ENCODE measurements around the gene XRCC4. TPM values are rescaled to one million over a fixed set of nuclear protein-coding genes. Genes with fewer than 3 reads are reported as not detected.

Gene XRCC4
- polyA plus RNA-seq, 1 donor from 2014 or later = 22.9 TPM

GRCh38 chr5:83392766-83393503 is 315.6 kb downstream of the XRCC4 start (continued):
- no peak for TF ChIP-seq MXI1 (conservative IDR thresholded peaks at IDR 0.05; ENCODE audit: poor library complexity, severe bottlenecking)

- Histone ChIP-seq H3K4me2 (ENCODE audit: low read length) (no peak overlapping the region), H3K9me2 (ENCODE audit: insufficient read depth, low read length) (no peaks in the 10 kb centered on the region), H3F3A (ENCODE audit: insufficient read depth, low read length, poor library complexity, severe bottlenecking) (no peaks in the 10 kb centered on the region), H3K79me2 (replicated peaks; ENCODE audit: insufficient read depth, low read length) (no peaks in the 10 kb centered on the region), H2AFZ (ENCODE audit: low read depth, low read length) (no peak overlapping the region), H3K4me3 (ENCODE audit: low read length) (no peak overlapping the region), H3K9me3 (ENCODE audit: low read length) (no peaks in the 10 kb centered on the region), H3K27me3 (ENCODE audit: insufficient read depth, low read depth, low read length) (no peaks in the 10 kb centered on the region), H3K36me3 (ENCODE audit: insufficient read depth, low read length) (no peaks in the 10 kb centered on the region), H3K9ac (ENCODE audit: low read length) (no peak overlapping the region), H3K27ac (ENCODE audit: low read length) (peak overlapping the region; percentile 11), H4K20me1 (ENCODE audit: insufficient read depth) (no peaks in the 10 kb centered on the region)
- no peak for TF ChIP-seq CTCF (IDR thresholded peaks at IDR 0.05; ENCODE audit: poor library complexity, severe bottlenecking)
- no peak for TF ChIP-seq MXI1 (conservative IDR thresholded peaks at IDR 0.05; ENCODE audit: poor library complexity, severe bottlenecking)
- TF ChIP-seq EZH2 (IDR thresholded peaks at IDR 0.05; ENCODE audit: borderline replicate concordance, insufficient read depth, low read length, poor library complexity, severe bottlenecking) = no peak
- no peak for TF ChIP-seq POLR2AphosphoS5 (IDR thresholded peaks at IDR 0.05)
- TF ChIP-seq RAD21 (conservative IDR thresholded peaks at IDR 0.05) = no peak
- no peak for TF ChIP-seq EP300 (conservative IDR thresholded peaks at IDR 0.05; ENCODE audit: poor library complexity, severe bottlenecking)
- no peak for TF ChIP-seq SMC3 (conservative IDR thresholded peaks at IDR 0.05; ENCODE audit: poor library complexity)
- TF ChIP-seq REST (IDR thresholded peaks at IDR 0.05; ENCODE audit: borderline replicate concordance) = no peak
- no peak for TF ChIP-seq TAF1 (IDR thresholded peaks at IDR 0.05; ENCODE audit: low read depth)
Observed at GRCh38 chr5:83393504-83393866, 316.1 kb downstream of the XRCC4 start.

- H3K9ac ChIP-seq (ENCODE audit: low read length) = no peak overlapping the region
Observed at GRCh38 chr5:83394190-83394589, 316.8 kb downstream of the XRCC4 start.

More at GRCh38 chr5:83394190-83394589, 316.8 kb downstream of the XRCC4 start:
- H3K36me3 ChIP-seq (ENCODE audit: insufficient read depth, low read length) = no peaks in the 10 kb centered on the region
- H3K4me2 ChIP-seq (ENCODE audit: low read length) = no peak overlapping the region
- TF ChIP-seq REST (IDR thresholded peaks at IDR 0.05; ENCODE audit: borderline replicate concordance) = no peak
- TF ChIP-seq CTCF (IDR thresholded peaks at IDR 0.05; ENCODE audit: poor library complexity, severe bottlenecking) = no peak
- no peak for TF ChIP-seq SMC3 (conservative IDR thresholded peaks at IDR 0.05; ENCODE audit: poor library complexity)
- no peak for TF ChIP-seq MXI1 (conservative IDR thresholded peaks at IDR 0.05; ENCODE audit: poor library complexity, severe bottlenecking)
- no peak for TF ChIP-seq RAD21 (conservative IDR thresholded peaks at IDR 0.05)
- no peak for TF ChIP-seq EZH2 (IDR thresholded peaks at IDR 0.05; ENCODE audit: borderline replicate concordance, insufficient read depth, low read length, poor library complexity, severe bottlenecking)
- TF ChIP-seq POLR2AphosphoS5 (IDR thresholded peaks at IDR 0.05) = no peak
- no peak for TF ChIP-seq TAF1 (IDR thresholded peaks at IDR 0.05; ENCODE audit: low read depth)
- TF ChIP-seq EP300 (conservative IDR thresholded peaks at IDR 0.05; ENCODE audit: poor library complexity, severe bottlenecking) = no peak
- no peaks in the 10 kb centered on the region for H3K79me2 ChIP-seq (replicated peaks; ENCODE audit: insufficient read depth, low read length)
- no peak overlapping the region for H2AFZ ChIP-seq (ENCODE audit: low read depth, low read length)
- H4K20me1 ChIP-seq (ENCODE audit: insufficient read depth) = no peaks in the 10 kb centered on the region
- no peaks in the 10 kb centered on the region for H3K9me3 ChIP-seq (ENCODE audit: low read length)
- H3K4me3 ChIP-seq (ENCODE audit: low read length) = no peak overlapping the region
- no peak overlapping the region for H3K27ac ChIP-seq (ENCODE audit: low read length)
- H3K9me2 ChIP-seq (ENCODE audit: insufficient read depth, low read length) = no peaks in the 10 kb centered on the region
- no peaks in the 10 kb centered on the region for H3F3A ChIP-seq (ENCODE audit: insufficient read depth, low read length, poor library complexity, severe bottlenecking)
- H3K27me3 ChIP-seq (ENCODE audit: insufficient read depth, low read depth, low read length) = no peaks in the 10 kb centered on the region
